ENCODE measurements around the gene FAM177A1.

The FAM177A1 gene

GRCh38 chr14:35043046-35043445 is 3.0 kb upstream of the FAM177A1 start:
- no peak for TF ChIP-seq EZH2 (IDR thresholded peaks at IDR 0.05; ENCODE audit: borderline replicate concordance, low read length)
- no peak for TF ChIP-seq CTCF (IDR thresholded peaks at IDR 0.05; ENCODE audit: low read length)
- no peak overlapping the region for H3K27ac ChIP-seq (ENCODE audit: low read depth, low read length, poor library complexity, severe bottlenecking)
- no peak overlapping the region for H3K4me2 ChIP-seq (ENCODE audit: low read length)
- H3K27me3 ChIP-seq (ENCODE audit: insufficient read depth, low read length), result no peaks in the 10 kb centered on the region
- H4K20me1 ChIP-seq (ENCODE audit: insufficient read depth, low read length), result no peaks in the 10 kb centered on the region
- no peaks in the 10 kb centered on the region for H3K79me2 ChIP-seq (ENCODE audit: insufficient read depth, low read length)
- H3K9me3 ChIP-seq (ENCODE audit: low read length), result no peaks in the 10 kb centered on the region
- H3K4me1 ChIP-seq (ENCODE audit: insufficient read depth, low read length, severe bottlenecking), result peaks cover 18% of the 10 kb centered on the region
- H3K4me3 ChIP-seq (ENCODE audit: low read depth, low read length, poor library complexity, severe bottlenecking), result no peak overlapping the region
- no peaks in the 10 kb centered on the region for H3K36me3 ChIP-seq (ENCODE audit: insufficient read depth, low read length)
- no peak overlapping the region for H2AFZ ChIP-seq (ENCODE audit: low read length)
- H3K9me2 ChIP-seq (ENCODE audit: low read depth, low read length), result no peaks in the 10 kb centered on the region
- no peak overlapping the region for H3K9ac ChIP-seq (ENCODE audit: low read length)
- H3F3A ChIP-seq (ENCODE audit: insufficient read depth, low read length), result 0 out of 2 replicates have a peak, but pooled peaks cover 3% of the 10 kb centered on the region

- peak overlapping the region; percentile 68 for H3K27ac ChIP-seq (ENCODE audit: low read depth, low read length, poor library complexity, severe bottlenecking)
- H3K4me3 ChIP-seq (ENCODE audit: low read depth, low read length, poor library complexity, severe bottlenecking), result peak overlapping the region; percentile 73
- H3K9me3 ChIP-seq (ENCODE audit: low read length), result no peaks in the 10 kb centered on the region
- H4K20me1 ChIP-seq (ENCODE audit: insufficient read depth, low read length), result no peaks in the 10 kb centered on the region
- H3K9me2 ChIP-seq (ENCODE audit: low read depth, low read length), result no peaks in the 10 kb centered on the region
- peak overlapping the region; percentile 7; the same call in 1 of the 2 replicates for H2AFZ ChIP-seq (ENCODE audit: low read length)
- no peaks in the 10 kb centered on the region for H3K79me2 ChIP-seq (ENCODE audit: insufficient read depth, low read length)
- no peaks in the 10 kb centered on the region for H3K36me3 ChIP-seq (ENCODE audit: insufficient read depth, low read length)
- peak overlapping the region; percentile 85 for H3K4me2 ChIP-seq (ENCODE audit: low read length)
- 0 out of 2 replicates have a peak, but pooled peaks cover 3% of the 10 kb centered on the region for H3F3A ChIP-seq (ENCODE audit: insufficient read depth, low read length)
- H3K4me1 ChIP-seq (ENCODE audit: insufficient read depth, low read length, severe bottlenecking), result peaks cover 18% of the 10 kb centered on the region
- TF ChIP-seq EZH2 (IDR thresholded peaks at IDR 0.05; ENCODE audit: borderline replicate concordance, low read length) (no peak), CTCF (IDR thresholded peaks at IDR 0.05; ENCODE audit: low read length) (no peak)
- H3K27me3 ChIP-seq (ENCODE audit: insufficient read depth, low read length), result no peaks in the 10 kb centered on the region
- H3K9ac ChIP-seq (ENCODE audit: low read length), result peak overlapping the region; percentile 70
These were observed 904 bp upstream of the FAM177A1 start for GRCh38 chr14:35044939-35045797.

- Histone ChIP-seq H3K36me3 (ENCODE audit: insufficient read depth, low read length) (no peaks in the 10 kb centered on the region), H3K27ac (ENCODE audit: low read depth, low read length, poor library complexity, severe bottlenecking) (peak overlapping the region; percentile 68), H3K9me3 (ENCODE audit: low read length) (no peaks in the 10 kb centered on the region), H3F3A (ENCODE audit: insufficient read depth, low read length) (0 out of 2 replicates have a peak, but pooled peaks cover 3% of the 10 kb centered on the region), H3K4me2 (ENCODE audit: low read length) (peak overlapping the region; percentile 85), H2AFZ (ENCODE audit: low read length) (peak overlapping the region; percentile 7; the same call in 1 of the 2 replicates), H3K4me1 (ENCODE audit: insufficient read depth, low read length, severe bottlenecking) (peaks cover 18% of the 10 kb centered on the region), H3K79me2 (ENCODE audit: insufficient read depth, low read length) (no peaks in the 10 kb centered on the region), H3K4me3 (ENCODE audit: low read depth, low read length, poor library complexity, severe bottlenecking) (peak overlapping the region; percentile 73), H3K9ac (ENCODE audit: low read length) (peak overlapping the region; percentile 70), H3K27me3 (ENCODE audit: insufficient read depth, low read length) (no peaks in the 10 kb centered on the region), H4K20me1 (ENCODE audit: insufficient read depth, low read length) (no peaks in the 10 kb centered on the region), H3K9me2 (ENCODE audit: low read depth, low read length) (no peaks in the 10 kb centered on the region)
- TF ChIP-seq CTCF (IDR thresholded peaks at IDR 0.05; ENCODE audit: low read length) (no peak), EZH2 (IDR thresholded peaks at IDR 0.05; ENCODE audit: borderline replicate concordance, low read length) (no peak)
These were observed 349 bp upstream of the FAM177A1 start for GRCh38 chr14:35045798-35046047.

All from OCI-LY1 (cell line).